HCT116 (cell line): ENCODE data around the gene DAAM2. TPM values are rescaled to one million over a fixed set of nuclear protein-coding genes. Genes with fewer than 3 reads are reported as not detected.

Source experiments
- ATAC-seq: fragments of 200-7000 bp; cut with Tn5 transposase; 2 replicates; pipeline ENCODE4 v1.9.1; 2020; ENCODE audit warnings: mild to moderate bottlenecking, moderate library complexity
- BruUV-seq: library from RNA; stranded (reverse); fragments of 400-500 nt; replicated peaks from 2 replicates; lab custom pipeline; 2021; lab: Mats Ljungman, UMichigan
- CTCF ChIA-PET: fragments of 300-600 bp; sonication (Branson Sonifier 250); formaldehyde crosslinking; loops from one replicate; lab custom pipeline; 2021; ENCODE audit warnings: antibody characterized with exemption; lab: Charles Lee
- POLR2A ChIA-PET: fragments of 300-600, 350-600 bp; sonication (Branson Sonifier 250); formaldehyde crosslinking; loops from one replicate; lab custom pipeline; 2021; ENCODE audit warnings: antibody characterized with exemption; lab: Charles Lee
- RAD21 ChIA-PET, 2 experiments: fragments of 300-600 bp; sonication (Branson Sonifier 250); formaldehyde crosslinking; loops; one replicate each; lab custom pipeline; 2023; ENCODE audit warnings: low total read pairs in 2 of 2; ENCODE audit not compliant: uncharacterized antibody in 2 of 2, unreplicated experiment in 2 of 2, low non-redundant PET in 1 of 2; lab: Charles Lee
- DNase-seq: peaks from one replicate; pipeline ENCODE4 v3.0.0-alpha.2; 2010; ENCODE audit warnings: low read depth, low spot score
- H2AFZ ChIP-seq: fragments of 200-600 bp; shearing (Covaris generic), sonication (generic); 2 replicates; pipeline ENCODE4 v1.6.1; 2017; ENCODE audit warnings: low read depth, mixed run types, mixed read lengths, antibody characterized with exemption, low read length; ENCODE audit not compliant: poor library complexity, severe bottlenecking
- H3K27ac ChIP-seq: 2 replicates; pipeline ENCODE4 v1.5.1; 2012; ENCODE audit warnings: low read depth, low read length
- H3K27me3 ChIP-seq: fragments of 200-600 bp; sonication (generic); 2 replicates; pipeline ENCODE4 v1.6.1; 2016; ENCODE audit warnings: mixed run types, low read length, mixed read lengths; ENCODE audit not compliant: insufficient read depth
- H3K36me3 ChIP-seq, 2 experiments: fragments of 200-500 bp in 1 of 2; fragments of 200-600 bp in 1 of 2; sonication (Bioruptor generic) in 1 of 2; sonication (generic) in 1 of 2; 2 replicates each; pipeline versions ENCODE4 v1.5.1 to v1.6.1; 2014 to 2016; ENCODE audit warnings: low read length in 2 of 2, inconsistent platforms in 1 of 2, mixed read lengths in 1 of 2, mixed run types in 1 of 2; ENCODE audit not compliant: insufficient read depth in 2 of 2, control insufficient read depth in 1 of 2
- H3K4me1 ChIP-seq, 2 experiments: fragments of 200-600 bp in 1 of 2; sonication (generic) in 1 of 2; 2 replicates each; pipeline versions ENCODE4 v1.5.1 to v1.6.1; 2012 to 2017; ENCODE audit warnings: low read length in 2 of 2, inconsistent platforms in 1 of 2, mild to moderate bottlenecking in 1 of 2, mixed read lengths in 1 of 2, mixed run types in 1 of 2, moderate library complexity in 1 of 2; ENCODE audit not compliant: insufficient read depth in 2 of 2, control insufficient read depth in 1 of 2
- H3K4me2 ChIP-seq: fragments of 200-600 bp; sonication (generic); 2 replicates; pipeline ENCODE4 v1.6.1; 2017; ENCODE audit warnings: mixed run types, low read length, mixed read lengths
- H3K4me3 ChIP-seq, 2 experiments: fragments of 200-600 bp in 1 of 2; sonication (generic) in 1 of 2; replicated peaks in 1 of 2; 2 replicates each; pipeline ENCODE4 v1.5.1; 2011 to 2016; ENCODE audit warnings: low read length in 2 of 2, control low read depth in 1 of 2, low read depth in 1 of 2, mild to moderate bottlenecking in 1 of 2, mixed read lengths in 1 of 2, mixed run types in 1 of 2
- H3K79me2 ChIP-seq: fragments of 200-600 bp; sonication (generic); 2 replicates; pipeline ENCODE4 v1.6.1; 2017; ENCODE audit warnings: mild to moderate bottlenecking, mixed run types, low read length, moderate library complexity, mixed read lengths; ENCODE audit not compliant: insufficient read depth
- H3K9ac ChIP-seq: fragments of 200-600 bp; sonication (generic); 2 replicates; pipeline ENCODE4 v1.6.1; 2016; ENCODE audit warnings: low read length, mixed read lengths
- H3K9me2 ChIP-seq: fragments of 200-600 bp; sonication (generic), shearing (Covaris generic); 2 replicates; pipeline ENCODE4 v1.6.1; 2017; ENCODE audit warnings: mixed run types, mild to moderate bottlenecking, moderate library complexity; ENCODE audit not compliant: insufficient read depth
- H3K9me3 ChIP-seq, 2 experiments: fragments of 200-500 bp in 1 of 2; fragments of 200-600 bp in 1 of 2; sonication (Bioruptor generic) in 1 of 2; sonication (generic) in 1 of 2; 2 replicates each; pipeline ENCODE4 v1.6.1; 2014 to 2017; ENCODE audit warnings: low read length in 2 of 2, mixed read lengths in 2 of 2, inconsistent platforms in 1 of 2, low read depth in 1 of 2, mild to moderate bottlenecking in 1 of 2, mixed run types in 1 of 2, moderate library complexity in 1 of 2; ENCODE audit not compliant: control insufficient read depth in 1 of 2, insufficient read depth in 1 of 2
- H4K20me1 ChIP-seq: fragments of 200-600 bp; sonication (generic), shearing (Covaris generic); 2 replicates; pipeline ENCODE4 v1.6.1; 2017; ENCODE audit warnings: mixed run types, mild to moderate bottlenecking, moderate library complexity; ENCODE audit not compliant: insufficient read depth
- ATF3 ChIP-seq: IDR thresholded peaks from 2 replicates; pipeline ENCODE4 v1.6.1; 2012
- CEBPB ChIP-seq: IDR thresholded peaks from 2 replicates; pipeline ENCODE4 v1.6.1; 2012; ENCODE audit warnings: low read depth
- CTCF ChIP-seq, 3 experiments: fragments of 200-600 bp in 1 of 3; sonication (generic) in 1 of 3; IDR thresholded peaks in 2 of 3; conservative IDR thresholded peaks in 1 of 3; 2 replicates each; pipeline ENCODE4 v1.5.1; 2012 to 2017; ENCODE audit warnings: low read depth in 2 of 3, low read length in 2 of 3, antibody characterized with exemption in 1 of 3, borderline replicate concordance in 1 of 3, control low read depth in 1 of 3, mild to moderate bottlenecking in 1 of 3, mixed read lengths in 1 of 3, mixed run types in 1 of 3, moderate library complexity in 1 of 3; ENCODE audit not compliant: insufficient read depth in 1 of 3
- EZH2phosphoT487 ChIP-seq: fragments of 200-600 bp; IDR thresholded peaks from 2 replicates; pipeline ENCODE4 v1.6.1; 2018; ENCODE audit warnings: antibody characterized with exemption, borderline replicate concordance
- FOSL1 ChIP-seq: IDR thresholded peaks from 2 replicates; pipeline ENCODE4 v1.6.1; 2012; ENCODE audit warnings: low read depth
- MAX ChIP-seq: IDR thresholded peaks from 2 replicates; pipeline ENCODE4 v1.6.1; 2012
- REST ChIP-seq: IDR thresholded peaks from 2 replicates; pipeline ENCODE4 v1.6.1; 2012; ENCODE audit warnings: low read depth
- SIN3A ChIP-seq: IDR thresholded peaks from 2 replicates; pipeline ENCODE4 v1.6.1; 2012; ENCODE audit warnings: low read depth
- SP1 ChIP-seq: IDR thresholded peaks from 2 replicates; pipeline ENCODE4 v1.6.1; 2012; ENCODE audit warnings: low read depth
- SRF ChIP-seq: IDR thresholded peaks from 2 replicates; pipeline ENCODE4 v1.6.1; 2012; ENCODE audit warnings: low read depth
- TCF7L2 ChIP-seq: IDR thresholded peaks from 2 replicates; pipeline ENCODE4 v1.7.0; 2011; ENCODE audit warnings: borderline replicate concordance, inconsistent platforms; ENCODE audit not compliant: insufficient read depth, insufficient read length; ENCODE audit errors: extremely low read depth
- YY1 ChIP-seq: IDR thresholded peaks from 2 replicates; pipeline ENCODE4 v1.6.1; 2011; ENCODE audit warnings: low read length, low read depth, moderate library complexity, mild to moderate bottlenecking; ENCODE audit not compliant: insufficient replicate concordance; ENCODE audit errors: extremely low read depth
- ZBTB33 ChIP-seq: IDR thresholded peaks from 2 replicates; pipeline ENCODE4 v1.6.1; 2011; ENCODE audit warnings: mild to moderate bottlenecking, low read length, moderate library complexity; ENCODE audit not compliant: insufficient replicate concordance; ENCODE audit errors: extremely low read depth
- ZFX ChIP-seq: fragments of 450-650 bp; IDR thresholded peaks from 2 replicates; pipeline ENCODE4 v1.6.1; 2017
- ZNF274 ChIP-seq: fragments of 200-500 bp; sonication (Bioruptor generic); IDR thresholded peaks from 2 replicates; pipeline ENCODE4 v1.6.1; 2014; ENCODE audit warnings: mild to moderate bottlenecking, low read depth, low read length, inconsistent platforms
- intact Hi-C: fragments of 100-400 bp; cut with micrococcal nuclease; formaldehyde crosslinking; loops from 2 replicates; pipeline ENCODE4 v1.10.0; 2022
- total RNA-seq: library from RNA; stranded (reverse); gene quantifications from one replicate; pipeline ENCODE4 v1.2.1, GENCODE V29; 2021; ENCODE audit not compliant: unreplicated experiment

The DAAM2 gene
- total RNA-seq, 1 experiment from 2014 or later: not detected

- Histone ChIP-seq H3K27ac (no peak overlapping the region), H2AFZ (no peak overlapping the region), H3K9me2 (no peaks in the 10 kb centered on the region), H3K4me2 (no peak overlapping the region), H3K79me2 (no peaks in the 10 kb centered on the region), H3K4me3 (no peak overlapping the region), H3K9ac (no peak overlapping the region), H3K9me3 (no peaks in the 10 kb centered on the region), H3K36me3 (no peaks in the 10 kb centered on the region), H3K4me1 (no peaks in the 10 kb centered on the region), H3K27me3 (peaks cover 28% of the 10 kb centered on the region; the same call in 1 of the 2 replicates), H4K20me1 (no peaks in the 10 kb centered on the region)
- CTCF ChIA-PET: no interaction called here
- no peak for ATAC-seq
- BruUV-seq: no TSS peak
- RAD21 ChIA-PET: no interaction called here
- TF ChIP-seq TCF7L2 (no peak), CEBPB (no peak), ATF3 (no peak), ZFX (no peak), ZNF274 (no peak), YY1 (no peak), SIN3A (no peak), EZH2phosphoT487 (no peak), SRF (no peak), ZBTB33 (no peak), REST (no peak), SP1 (no peak), MAX (no peak), CTCF (IDR thresholded peaks at IDR 0.05 in 2 of 3, conservative IDR thresholded peaks at IDR 0.05 in 1 of 3; ENCODE audit: borderline replicate concordance in 1 of 3, insufficient read depth in 1 of 3, low read depth in 2 of 3, low read length in 2 of 3) (no peak), FOSL1 (no peak)
- DNase-seq: no peak
- POLR2A ChIA-PET: no interaction called here
- intact Hi-C loops: no loop called here
Observed at GRCh38 chr6:39772559-39773273, 19.5 kb upstream of the DAAM2 start.
